ENCODE data around the gene RBPMS2. TPM values are rescaled to one million over a fixed set of nuclear protein-coding genes. Genes with fewer than 3 reads are reported as not detected.

The RBPMS2 gene
- total and polyA plus RNA-seq, 4 donors, result 0.42 to 7.9 (median 2.4) TPM

DNA sequence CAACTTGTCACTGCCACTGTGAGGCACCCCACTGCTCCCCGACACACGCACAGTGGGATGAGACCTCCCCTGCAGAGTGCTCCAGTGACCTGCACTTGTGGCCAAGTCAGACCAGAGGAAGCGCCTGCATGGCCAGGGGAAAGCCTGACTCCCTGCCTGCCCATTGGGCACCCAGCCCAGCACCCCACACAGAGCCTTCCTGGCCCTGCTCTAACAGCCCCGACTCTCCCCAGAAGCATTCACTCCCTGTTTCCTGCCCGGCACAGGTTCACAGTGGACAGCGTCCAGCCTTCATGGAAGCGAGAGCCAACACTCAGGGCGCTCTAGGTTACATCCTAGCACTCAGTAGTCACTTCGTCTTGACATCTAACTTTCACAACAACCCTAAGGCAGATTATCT, 27.8 kb downstream of the RBPMS2 start:
- H3K9ac ChIP-seq (ENCODE audit: low read depth in 1 of 2, low read length in 2 of 2), result no peak overlapping the region
- H3K27ac ChIP-seq (ENCODE audit: low read depth in 1 of 2, low read length in 2 of 2), result no peak overlapping the region
- TF ChIP-seq HNF4A (conservative IDR thresholded peaks at IDR 0.05) (no peak), JUND (IDR thresholded peaks at IDR 0.05) (no peak), RXRA (IDR thresholded peaks at IDR 0.05) (no peak), EGR1 (IDR thresholded peaks at IDR 0.05; ENCODE audit: low read depth in 2 of 2) (no peak), FOXA1 (IDR thresholded peaks at IDR 0.05) (no peak), YY1 (IDR thresholded peaks at IDR 0.05) (no peak), SP1 (IDR thresholded peaks at IDR 0.05) (no peak), TAF1 (conservative IDR thresholded peaks at IDR 0.05) (no peak), FOXA2 (IDR thresholded peaks at IDR 0.05) (no peak), HNF4G (IDR thresholded peaks at IDR 0.05) (no peak), RAD21 (IDR thresholded peaks at IDR 0.05) (no peak)
- TF ChIP-seq, protein P1, sequence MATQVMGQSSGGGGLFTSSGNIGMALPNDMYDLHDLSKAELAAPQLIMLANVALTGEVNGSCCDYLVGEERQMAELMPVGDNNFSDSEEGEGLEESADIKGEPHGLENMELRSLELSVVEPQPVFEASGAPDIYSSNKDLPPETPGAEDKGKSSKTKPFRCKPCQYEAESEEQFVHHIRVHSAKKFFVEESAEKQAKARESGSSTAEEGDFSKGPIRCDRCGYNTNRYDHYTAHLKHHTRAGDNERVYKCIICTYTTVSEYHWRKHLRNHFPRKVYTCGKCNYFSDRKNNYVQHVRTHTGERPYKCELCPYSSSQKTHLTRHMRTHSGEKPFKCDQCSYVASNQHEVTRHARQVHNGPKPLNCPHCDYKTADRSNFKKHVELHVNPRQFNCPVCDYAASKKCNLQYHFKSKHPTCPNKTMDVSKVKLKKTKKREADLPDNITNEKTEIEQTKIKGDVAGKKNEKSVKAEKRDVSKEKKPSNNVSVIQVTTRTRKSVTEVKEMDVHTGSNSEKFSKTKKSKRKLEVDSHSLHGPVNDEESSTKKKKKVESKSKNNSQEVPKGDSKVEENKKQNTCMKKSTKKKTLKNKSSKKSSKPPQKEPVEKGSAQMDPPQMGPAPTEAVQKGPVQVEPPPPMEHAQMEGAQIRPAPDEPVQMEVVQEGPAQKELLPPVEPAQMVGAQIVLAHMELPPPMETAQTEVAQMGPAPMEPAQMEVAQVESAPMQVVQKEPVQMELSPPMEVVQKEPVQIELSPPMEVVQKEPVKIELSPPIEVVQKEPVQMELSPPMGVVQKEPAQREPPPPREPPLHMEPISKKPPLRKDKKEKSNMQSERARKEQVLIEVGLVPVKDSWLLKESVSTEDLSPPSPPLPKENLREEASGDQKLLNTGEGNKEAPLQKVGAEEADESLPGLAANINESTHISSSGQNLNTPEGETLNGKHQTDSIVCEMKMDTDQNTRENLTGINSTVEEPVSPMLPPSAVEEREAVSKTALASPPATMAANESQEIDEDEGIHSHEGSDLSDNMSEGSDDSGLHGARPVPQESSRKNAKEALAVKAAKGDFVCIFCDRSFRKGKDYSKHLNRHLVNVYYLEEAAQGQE (IDR thresholded peaks at IDR 0.05), result no peak
- TF ChIP-seq, protein P2, sequence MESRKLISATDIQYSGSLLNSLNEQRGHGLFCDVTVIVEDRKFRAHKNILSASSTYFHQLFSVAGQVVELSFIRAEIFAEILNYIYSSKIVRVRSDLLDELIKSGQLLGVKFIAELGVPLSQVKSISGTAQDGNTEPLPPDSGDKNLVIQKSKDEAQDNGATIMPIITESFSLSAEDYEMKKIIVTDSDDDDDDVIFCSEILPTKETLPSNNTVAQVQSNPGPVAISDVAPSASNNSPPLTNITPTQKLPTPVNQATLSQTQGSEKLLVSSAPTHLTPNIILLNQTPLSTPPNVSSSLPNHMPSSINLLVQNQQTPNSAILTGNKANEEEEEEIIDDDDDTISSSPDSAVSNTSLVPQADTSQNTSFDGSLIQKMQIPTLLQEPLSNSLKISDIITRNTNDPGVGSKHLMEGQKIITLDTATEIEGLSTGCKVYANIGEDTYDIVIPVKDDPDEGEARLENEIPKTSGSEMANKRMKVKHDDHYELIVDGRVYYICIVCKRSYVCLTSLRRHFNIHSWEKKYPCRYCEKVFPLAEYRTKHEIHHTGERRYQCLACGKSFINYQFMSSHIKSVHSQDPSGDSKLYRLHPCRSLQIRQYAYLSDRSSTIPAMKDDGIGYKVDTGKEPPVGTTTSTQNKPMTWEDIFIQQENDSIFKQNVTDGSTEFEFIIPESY (IDR thresholded peaks at IDR 0.05), result no peak
- TF ChIP-seq, protein P3, sequence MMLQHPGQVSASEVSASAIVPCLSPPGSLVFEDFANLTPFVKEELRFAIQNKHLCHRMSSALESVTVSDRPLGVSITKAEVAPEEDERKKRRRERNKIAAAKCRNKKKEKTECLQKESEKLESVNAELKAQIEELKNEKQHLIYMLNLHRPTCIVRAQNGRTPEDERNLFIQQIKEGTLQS (IDR thresholded peaks at IDR 0.05), result no peak
- TF ChIP-seq, protein P4, sequence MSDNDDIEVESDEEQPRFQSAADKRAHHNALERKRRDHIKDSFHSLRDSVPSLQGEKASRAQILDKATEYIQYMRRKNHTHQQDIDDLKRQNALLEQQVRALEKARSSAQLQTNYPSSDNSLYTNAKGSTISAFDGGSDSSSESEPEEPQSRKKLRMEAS (IDR thresholded peaks at IDR 0.05), result no peak
- no peaks in the 10 kb centered on the region for H3K9me3 ChIP-seq (ENCODE audit: control insufficient read depth in 4 of 4, low read length in 3 of 4)
- H3K4me1 ChIP-seq (ENCODE audit: control insufficient read depth in 4 of 4, insufficient read depth in 4 of 4, low read length in 3 of 4), result no peaks in the 10 kb centered on the region
- H3K36me3 ChIP-seq (ENCODE audit: control insufficient read depth in 4 of 4, insufficient read depth in 3 of 4, low read depth in 1 of 4, low read length in 3 of 4), result peaks cover 0 to 3% (median under 1%) of the 10 kb centered on the region in 4 donors
- H3K27me3 ChIP-seq (ENCODE audit: control insufficient read depth in 4 of 4, insufficient read depth in 4 of 4, low read length in 3 of 4), result no peaks in the 10 kb centered on the region
- no peak overlapping the region for H3K4me3 ChIP-seq (ENCODE audit: low read depth in 1 of 3, low read length in 3 of 3)
- no peak for DNase-seq (ENCODE audit: low spot score)
- 91% methylated on average over 9 of the region's 9 CpGs for WGBS

DNA sequence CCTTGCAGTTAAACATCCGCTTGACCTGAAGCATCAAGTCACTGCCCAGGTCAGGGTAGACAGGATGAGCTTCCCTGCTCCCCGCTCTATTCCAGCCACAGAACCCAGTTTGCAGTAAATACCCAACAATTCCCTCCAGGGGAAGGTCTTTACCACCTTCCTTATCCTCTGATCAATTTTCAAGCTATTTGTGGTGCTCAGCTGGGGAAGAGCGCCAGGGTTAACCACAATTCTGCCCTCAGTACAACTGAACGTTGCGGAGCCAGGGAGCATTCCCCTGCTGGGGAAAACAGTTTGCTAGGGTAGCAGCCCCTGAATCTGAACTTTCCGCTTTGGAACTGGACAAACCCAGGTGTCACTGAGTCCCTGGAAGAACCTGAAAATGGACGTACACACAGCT, 28.5 kb downstream of the RBPMS2 start:
- no peaks in the 10 kb centered on the region for H3K27me3 ChIP-seq (ENCODE audit: control insufficient read depth in 4 of 4, insufficient read depth in 4 of 4, low read length in 3 of 4)
- no peak overlapping the region for H3K27ac ChIP-seq (ENCODE audit: low read depth in 1 of 2, low read length in 2 of 2)
- WGBS, result 91% methylated on average over 7 of the region's 7 CpGs
- no peak overlapping the region for H3K4me3 ChIP-seq (ENCODE audit: low read depth in 1 of 3, low read length in 3 of 3)
- no peak for DNase-seq (ENCODE audit: low spot score)
- H3K36me3 ChIP-seq (ENCODE audit: control insufficient read depth in 4 of 4, insufficient read depth in 3 of 4, low read depth in 1 of 4, low read length in 3 of 4), result peaks cover 0 to 3% (median under 1%) of the 10 kb centered on the region in 4 donors
- no peaks in the 10 kb centered on the region for H3K9me3 ChIP-seq (ENCODE audit: control insufficient read depth in 4 of 4, low read length in 3 of 4)
- no peak for TF ChIP-seq HNF4A (conservative IDR thresholded peaks at IDR 0.05)
- TF ChIP-seq, protein P2 (IDR thresholded peaks at IDR 0.05), result no peak
- no peak for TF ChIP-seq FOXA1 (IDR thresholded peaks at IDR 0.05)
- TF ChIP-seq, protein P1 (IDR thresholded peaks at IDR 0.05), result no peak
- TF ChIP-seq YY1 (IDR thresholded peaks at IDR 0.05), result no peak
- TF ChIP-seq, protein P4 (IDR thresholded peaks at IDR 0.05), result no peak
- TF ChIP-seq, protein P5, sequence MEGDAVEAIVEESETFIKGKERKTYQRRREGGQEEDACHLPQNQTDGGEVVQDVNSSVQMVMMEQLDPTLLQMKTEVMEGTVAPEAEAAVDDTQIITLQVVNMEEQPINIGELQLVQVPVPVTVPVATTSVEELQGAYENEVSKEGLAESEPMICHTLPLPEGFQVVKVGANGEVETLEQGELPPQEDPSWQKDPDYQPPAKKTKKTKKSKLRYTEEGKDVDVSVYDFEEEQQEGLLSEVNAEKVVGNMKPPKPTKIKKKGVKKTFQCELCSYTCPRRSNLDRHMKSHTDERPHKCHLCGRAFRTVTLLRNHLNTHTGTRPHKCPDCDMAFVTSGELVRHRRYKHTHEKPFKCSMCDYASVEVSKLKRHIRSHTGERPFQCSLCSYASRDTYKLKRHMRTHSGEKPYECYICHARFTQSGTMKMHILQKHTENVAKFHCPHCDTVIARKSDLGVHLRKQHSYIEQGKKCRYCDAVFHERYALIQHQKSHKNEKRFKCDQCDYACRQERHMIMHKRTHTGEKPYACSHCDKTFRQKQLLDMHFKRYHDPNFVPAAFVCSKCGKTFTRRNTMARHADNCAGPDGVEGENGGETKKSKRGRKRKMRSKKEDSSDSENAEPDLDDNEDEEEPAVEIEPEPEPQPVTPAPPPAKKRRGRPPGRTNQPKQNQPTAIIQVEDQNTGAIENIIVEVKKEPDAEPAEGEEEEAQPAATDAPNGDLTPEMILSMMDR (IDR thresholded peaks at IDR 0.05; ENCODE audit: low read depth, low read length, missing input control), result no peak
- no peak for TF ChIP-seq RAD21 (IDR thresholded peaks at IDR 0.05)
- no peaks in the 10 kb centered on the region for H3K4me1 ChIP-seq (ENCODE audit: control insufficient read depth in 4 of 4, insufficient read depth in 4 of 4, low read length in 3 of 4)
- no peak overlapping the region for H3K9ac ChIP-seq (ENCODE audit: low read depth in 1 of 2, low read length in 2 of 2)

Measured in liver (tissue), 9 donors.